ENCODE measurements around the gene BMI1. TPM values are rescaled to one million over a fixed set of nuclear protein-coding genes. Genes with fewer than 3 reads are reported as not detected.
"Not testable (repeated sequence)": the region's sequence is repeated elsewhere in the genome, so short reads cannot be mapped to it uniquely, and the experiment has no call there.

The BMI1 gene
- total RNA-seq, 4 donors from 2014 or later: 24.4 to 55.3 (median 38.5) TPM

- Histone ChIP-seq H3K36me3 (no peaks in the 10 kb centered on the region), H3K4me3 (no peak overlapping the region), H3K27me3 (no peaks in the 10 kb centered on the region), H3K4me1 (no peaks in the 10 kb centered on the region), H3K27ac (no peak overlapping the region), H3K9me3 (no peaks in the 10 kb centered on the region)
- DNase-seq (ENCODE audit: low spot score in 2 of 2): no peak
- TF ChIP-seq POLR2AphosphoS5 (IDR thresholded peaks at IDR 0.05) (no peak), EP300 (IDR thresholded peaks at IDR 0.05) (no peak), CTCF (IDR thresholded peaks at IDR 0.05) (no peak), POLR2A (IDR thresholded peaks at IDR 0.05) (no peak)
- 86% methylated on average over 2 of the region's 2 CpGs for WGBS
These were observed 12.5 kb upstream of the BMI1 start for GRCh38 chr10:22308390-22308789.

- no peak overlapping the region for H3K27ac ChIP-seq
- no peaks in the 10 kb centered on the region for H3K36me3 ChIP-seq
- TF ChIP-seq POLR2A (IDR thresholded peaks at IDR 0.05) (no peak), POLR2AphosphoS5 (IDR thresholded peaks at IDR 0.05) (no peak), EP300 (IDR thresholded peaks at IDR 0.05) (no peak), CTCF (IDR thresholded peaks at IDR 0.05) (no peak)
- no peaks in the 10 kb centered on the region for H3K9me3 ChIP-seq
- no peak overlapping the region for H3K4me3 ChIP-seq
- 93% methylated on average over 4 of the region's 4 CpGs for WGBS
- DNase-seq (ENCODE audit: low spot score in 2 of 2): no peak
- H3K4me1 ChIP-seq: no peaks in the 10 kb centered on the region
- no peaks in the 10 kb centered on the region for H3K27me3 ChIP-seq
These were observed 11.5 kb upstream of the BMI1 start for GRCh38 chr10:22309180-22310000.

DNA sequence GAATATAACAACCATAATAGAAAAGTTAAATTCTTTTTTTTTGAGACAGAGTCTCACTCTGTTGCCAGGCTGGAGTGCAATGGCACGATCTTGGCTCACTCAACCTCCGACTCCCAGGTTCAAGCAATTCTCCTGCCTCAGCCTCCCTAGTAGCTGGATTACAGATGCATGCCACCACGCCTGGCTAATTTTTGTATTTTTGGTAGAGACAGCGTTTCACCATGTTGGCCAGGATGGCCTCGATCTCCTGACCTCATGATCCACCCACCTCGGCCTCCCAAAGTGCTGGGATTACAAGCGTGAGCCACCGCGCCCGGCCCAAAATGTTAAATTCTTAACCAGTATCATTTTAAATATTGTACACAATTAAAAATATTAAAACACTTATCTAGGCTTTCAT lies 10.9 kb upstream of the BMI1 start:
- not testable (repeated sequence) for H3K27ac ChIP-seq; H3K4me3 ChIP-seq; DNase-seq (ENCODE audit: low spot score in 2 of 2); H3K36me3 ChIP-seq; H3K27me3 ChIP-seq; H3K9me3 ChIP-seq; H3K4me1 ChIP-seq
- 96% methylated on average over 10 of the region's 10 CpGs for WGBS

- TF ChIP-seq POLR2AphosphoS5 (IDR thresholded peaks at IDR 0.05) (no peak), EP300 (IDR thresholded peaks at IDR 0.05) (no peak), CTCF (IDR thresholded peaks at IDR 0.05) (no peak), POLR2A (IDR thresholded peaks at IDR 0.05) (no peak)
- no peaks in the 10 kb centered on the region for H3K9me3 ChIP-seq
- no peak overlapping the region for H3K27ac ChIP-seq
- H3K4me1 ChIP-seq: peaks cover 11% of the 10 kb centered on the region
- H3K4me3 ChIP-seq: no peak overlapping the region
- DNase-seq (ENCODE audit: low spot score in 2 of 2): no peak
- H3K36me3 ChIP-seq: no peaks in the 10 kb centered on the region
- H3K27me3 ChIP-seq: no peaks in the 10 kb centered on the region
These were observed 10.0 kb upstream of the BMI1 start for GRCh38 chr10:22310928-22311327.

GRCh38 chr10:22314852-22315251 lies 6.0 kb upstream of the BMI1 start:
- Histone ChIP-seq H3K27ac (no peak overlapping the region), H3K4me3 (no peak overlapping the region), H3K36me3 (no peaks in the 10 kb centered on the region), H3K9me3 (no peaks in the 10 kb centered on the region), H3K4me1 (peaks cover 31% of the 10 kb centered on the region), H3K27me3 (no peaks in the 10 kb centered on the region)
- DNase-seq (ENCODE audit: low spot score in 2 of 2): no peak
- WGBS: 48% methylated on average over 2 of the region's 2 CpGs
- TF ChIP-seq EP300 (IDR thresholded peaks at IDR 0.05) (no peak), CTCF (IDR thresholded peaks at IDR 0.05) (no peak), POLR2AphosphoS5 (IDR thresholded peaks at IDR 0.05) (no peak), POLR2A (IDR thresholded peaks at IDR 0.05) (no peak)

Data from suprapubic skin (tissue), 4 donors.